HEK293T (cell line): ENCODE data around the gene CBX6.

ENCODE experiments used
- CTCF ChIA-PET: fragments of 350-600 bp; formaldehyde crosslinking; extraction: SDS; loops from one replicate; lab custom pipeline; 2021; ENCODE audit warnings: antibody characterized with exemption, inconsistent platforms; lab: Yijun Ruan, JAX
- POLR2A ChIA-PET: fragments of 350-600 bp; formaldehyde crosslinking; extraction: SDS; loops from one replicate; lab custom pipeline; 2020; ENCODE audit warnings: antibody characterized with exemption, inconsistent platforms; lab: Yijun Ruan, JAX
- DNase-seq: peaks from one replicate; pipeline ENCODE4 v3.0.0; 2012; ENCODE audit warnings: mixed read lengths; ENCODE audit errors: extremely low spot score
- ARNT ChIP-seq: fragments of 450-650 bp; IDR thresholded peaks from 2 replicates; pipeline ENCODE4 v1.6.1; 2017; ENCODE audit warnings: mild to moderate bottlenecking
- BHLHE40 ChIP-seq: fragments of 450-650 bp; IDR thresholded peaks from 2 replicates; pipeline ENCODE4 v1.6.1; 2016; ENCODE audit warnings: mild to moderate bottlenecking, moderate library complexity, borderline replicate concordance
- CTBP1 ChIP-seq: fragments of 450-650 bp; IDR thresholded peaks from 2 replicates; pipeline ENCODE4 v1.6.1; 2016; ENCODE audit warnings: borderline replicate concordance
- ELF4 ChIP-seq: fragments of 450-650 bp; IDR thresholded peaks from 2 replicates; pipeline ENCODE4 v1.6.1; 2017; ENCODE audit warnings: antibody characterized with exemption
- FOXA1 ChIP-seq: fragments of 450-650 bp; IDR thresholded peaks from 2 replicates; pipeline ENCODE4 v1.6.1; 2016; ENCODE audit warnings: mild to moderate bottlenecking
- FOXK2 ChIP-seq: fragments of 450-650 bp; IDR thresholded peaks from 2 replicates; pipeline ENCODE4 v1.6.1; 2016; ENCODE audit warnings: mild to moderate bottlenecking
- FOXM1 ChIP-seq: fragments of 450-650 bp; IDR thresholded peaks from 2 replicates; pipeline ENCODE4 v1.6.1; 2017; ENCODE audit warnings: mild to moderate bottlenecking, borderline replicate concordance
- HDGF ChIP-seq: fragments of 450-650 bp; IDR thresholded peaks from 2 replicates; pipeline ENCODE4 v1.6.1; 2017; ENCODE audit warnings: antibody characterized with exemption, borderline replicate concordance
- L3MBTL2 ChIP-seq: fragments of 450-650 bp; conservative IDR thresholded peaks from 2 replicates; pipeline ENCODE4 v1.6.1; 2016; ENCODE audit warnings: mild to moderate bottlenecking
- LEF1 ChIP-seq: fragments of 450-650 bp; IDR thresholded peaks from 2 replicates; pipeline ENCODE4 v1.6.1; 2017; ENCODE audit warnings: mild to moderate bottlenecking, borderline replicate concordance
- NFRKB ChIP-seq: fragments of 450-650 bp; IDR thresholded peaks from 2 replicates; pipeline ENCODE4 v1.6.1; 2016; ENCODE audit warnings: mild to moderate bottlenecking, moderate library complexity
- PKNOX1 ChIP-seq: fragments of 450-650 bp; IDR thresholded peaks from 2 replicates; pipeline ENCODE4 v1.6.1; 2016
- SP1 ChIP-seq: fragments of 450-650 bp; IDR thresholded peaks from 2 replicates; pipeline ENCODE4 v1.6.1; 2017
- SUZ12 ChIP-seq: fragments of 450-650 bp; IDR thresholded peaks from 2 replicates; pipeline ENCODE4 v1.6.1; 2016; ENCODE audit warnings: mild to moderate bottlenecking
- TARDBP ChIP-seq: fragments of 450-650 bp; IDR thresholded peaks from 2 replicates; pipeline ENCODE4 v1.6.1; 2016
- ZNF384 ChIP-seq: fragments of 450-650 bp; IDR thresholded peaks from 2 replicates; pipeline ENCODE4 v1.6.1; 2016

Gene CBX6

GRCh38 chr22:38864361-38865191 is 7.4 kb downstream of the CBX6 start:
- DNase-seq = no peak
- POLR2A ChIA-PET = interaction anchor here (0.9 to 1.4 kb wide), 2 partner anchors 29 to 97 kb away, joined by 3 to 4 read pairs; no protein-coding TSS in a partner anchor
- TF ChIP-seq L3MBTL2 = no peak
- no peak for TF ChIP-seq ELF4
- no peak for TF ChIP-seq FOXM1
- no peak for TF ChIP-seq BHLHE40
- no peak for TF ChIP-seq NFRKB
- TF ChIP-seq FOXK2 = no peak
- TF ChIP-seq TARDBP = no peak
- no peak for TF ChIP-seq CTBP1
- no peak for TF ChIP-seq HDGF
- TF ChIP-seq PKNOX1 = no peak
- CTCF ChIA-PET = no interaction called here

GRCh38 chr22:38863531-38864131 is 8.4 kb downstream of the CBX6 start:
- CTCF ChIA-PET = no interaction called here
- no peak for DNase-seq
- TF ChIP-seq FOXK2 (no peak), TARDBP (no peak), SUZ12 (no peak), SP1 (no peak), ELF4 (no peak), LEF1 (no peak), FOXA1 (no peak), CTBP1 (no peak), BHLHE40 (no peak), NFRKB (no peak), ARNT (no peak), ZNF384 (no peak)
- POLR2A ChIA-PET = interaction anchor here (0.8 to 1.6 kb wide), 3 partner anchors 19 to 96 kb away, joined by 3 to 6 read pairs (median 4); partner anchors contain the start of gene NPTXR

- ChIA-PET POLR2A (interaction anchor here (0.6 to 1.8 kb wide), 5 partner anchors 9 to 94 kb away, joined by 3 to 9 read pairs (median 3); partner anchors contain the start of gene NPTXR), CTCF (interaction anchor here (0.8 to 2.3 kb wide), 3 partner anchors 94 to 104 kb away, joined by 3 to 6 read pairs (median 3); no protein-coding TSS in a partner anchor)
- no peak for DNase-seq
Measured at GRCh38 chr22:38862375-38863329, 9.4 kb downstream of the CBX6 start.

GRCh38 chr22:38861927-38862326 is 10.1 kb downstream of the CBX6 start:
- ChIA-PET CTCF (interaction anchor here (1.1 to 2.3 kb wide), 3 partner anchors 8 to 103 kb away, joined by 3 to 9 read pairs (median 6); no protein-coding TSS in a partner anchor), POLR2A (interaction anchor here (0.6 to 1.8 kb wide), 4 partner anchors 9 to 93 kb away, joined by 3 to 9 read pairs (median 4); partner anchors contain the start of gene NPTXR)
- TF ChIP-seq HDGF (no peak), SUZ12 (no peak), FOXA1 (no peak), LEF1 (no peak), L3MBTL2 (no peak), BHLHE40 (no peak), ARNT (no peak), FOXM1 (no peak), ZNF384 (no peak), FOXK2 (no peak), TARDBP (no peak), NFRKB (no peak), PKNOX1 (no peak), CTBP1 (no peak)
- DNase-seq = no peak

More at GRCh38 chr22:38862375-38863329, 9.4 kb downstream of the CBX6 start:
- TF ChIP-seq TARDBP (no peak), ZNF384 (peak; percentile 82), BHLHE40 (no peak), LEF1 (no peak)

DNA sequence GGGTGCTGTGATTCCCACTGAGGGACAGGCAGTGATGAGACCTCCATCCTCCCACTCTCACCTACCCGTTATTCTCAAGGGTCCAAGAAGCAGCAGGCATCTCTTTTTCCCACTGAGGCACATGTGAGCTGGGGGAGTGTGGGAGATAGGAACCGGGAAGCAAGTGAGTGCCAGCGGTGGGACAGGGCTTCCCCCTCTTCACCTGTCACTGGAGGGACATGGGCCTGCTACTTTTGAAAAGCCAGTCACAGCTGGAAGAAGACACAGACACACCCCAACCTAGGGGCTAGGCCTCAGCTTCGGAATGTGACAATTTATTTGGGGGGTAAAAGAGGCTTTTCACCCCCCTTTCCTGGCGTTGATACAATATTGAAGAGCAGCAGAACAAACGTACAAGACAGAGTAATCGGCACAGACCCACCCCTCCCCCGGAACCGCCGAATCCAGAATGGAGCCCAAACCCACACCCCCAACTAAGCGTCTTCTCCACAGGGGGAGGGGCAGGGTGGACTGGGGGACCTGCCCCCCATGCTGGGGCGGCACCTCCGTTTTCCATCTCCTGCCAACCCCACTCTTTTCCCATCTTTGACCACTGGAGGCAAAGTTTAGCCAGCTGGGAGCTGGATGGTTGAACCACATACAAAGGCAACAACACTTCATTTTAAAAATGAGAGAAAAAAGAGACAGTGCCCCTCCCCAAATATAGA is 10.7 kb downstream of the CBX6 start:
- DNase-seq = no peak
- CTCF ChIA-PET = interaction anchor here (0.7 to 2.3 kb wide), 4 partner anchors 9 to 391 kb away, joined by 3 to 9 read pairs (median 4); no protein-coding TSS in a partner anchor

More for the DNA sequence above, 10.7 kb downstream of the CBX6 start:
- TF ChIP-seq HDGF (no peak), FOXA1 (no peak), NFRKB (no peak), FOXK2 (no peak), SUZ12 (no peak), ARNT (no peak), PKNOX1 (no peak)
- POLR2A ChIA-PET = interaction anchor here (0.8 to 1.8 kb wide), 2 partner anchors 8 to 91 kb away, joined by 3 to 9 read pairs; no protein-coding TSS in a partner anchor
